HEK293T (cell line): Measurements from ENCODE around the gene KCNJ4.

ENCODE experiments used
- FOXM1 ChIP-seq: fragments of 450-650 bp; IDR thresholded peaks from 2 replicates; pipeline ENCODE4 v1.6.1; 2017; ENCODE audit warnings: mild to moderate bottlenecking, borderline replicate concordance
- LEF1 ChIP-seq: fragments of 450-650 bp; IDR thresholded peaks from 2 replicates; pipeline ENCODE4 v1.6.1; 2017; ENCODE audit warnings: mild to moderate bottlenecking, borderline replicate concordance
- SP1 ChIP-seq: fragments of 450-650 bp; IDR thresholded peaks from 2 replicates; pipeline ENCODE4 v1.6.1; 2017

DNA sequence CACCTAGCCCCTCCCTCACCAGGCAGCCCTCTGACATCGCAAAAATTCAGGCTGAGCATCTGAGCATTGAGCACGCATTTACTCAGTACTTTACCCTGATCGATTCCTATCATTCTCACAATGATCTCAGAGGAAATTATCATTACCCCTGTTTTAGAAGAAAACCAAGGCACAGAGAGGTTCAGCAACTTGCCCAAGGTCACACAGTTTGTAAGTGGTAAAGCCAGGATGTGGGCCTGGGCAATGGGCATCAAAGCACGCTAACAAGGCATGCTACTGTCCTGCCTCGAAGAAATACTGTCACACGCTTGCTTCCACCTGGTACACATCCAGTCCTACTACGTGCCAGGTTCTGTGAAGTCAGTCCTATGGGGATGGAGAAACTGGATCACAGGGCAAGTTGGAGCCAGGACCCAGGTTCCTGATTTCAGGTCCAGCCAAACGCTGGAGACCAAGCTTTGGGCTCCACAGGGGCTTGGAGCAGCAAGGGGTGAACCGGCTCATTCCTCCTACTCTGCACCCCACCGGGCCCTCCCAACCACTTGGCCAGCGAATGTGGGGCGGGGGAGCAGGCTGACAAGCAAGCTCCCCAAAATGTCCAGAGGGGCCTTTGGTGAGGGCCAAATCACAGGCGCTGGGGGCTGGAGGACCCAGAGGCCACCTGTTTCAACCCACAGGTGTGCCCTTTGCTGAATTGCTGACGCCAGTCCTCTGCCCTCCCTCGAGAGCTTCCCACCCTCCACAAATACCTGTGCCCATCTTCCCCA lies 18.2 kb downstream of the KCNJ4 start:
- no peak for TF ChIP-seq LEF1
- no peak for TF ChIP-seq SP1
- no peak for TF ChIP-seq FOXM1
